ENCODE results near the gene NUDT3.

The NUDT3 gene

GRCh38 chr6:34318499-34319470 lies 73.7 kb downstream of the NUDT3 start:
- DNase-seq, result no peak

DNA sequence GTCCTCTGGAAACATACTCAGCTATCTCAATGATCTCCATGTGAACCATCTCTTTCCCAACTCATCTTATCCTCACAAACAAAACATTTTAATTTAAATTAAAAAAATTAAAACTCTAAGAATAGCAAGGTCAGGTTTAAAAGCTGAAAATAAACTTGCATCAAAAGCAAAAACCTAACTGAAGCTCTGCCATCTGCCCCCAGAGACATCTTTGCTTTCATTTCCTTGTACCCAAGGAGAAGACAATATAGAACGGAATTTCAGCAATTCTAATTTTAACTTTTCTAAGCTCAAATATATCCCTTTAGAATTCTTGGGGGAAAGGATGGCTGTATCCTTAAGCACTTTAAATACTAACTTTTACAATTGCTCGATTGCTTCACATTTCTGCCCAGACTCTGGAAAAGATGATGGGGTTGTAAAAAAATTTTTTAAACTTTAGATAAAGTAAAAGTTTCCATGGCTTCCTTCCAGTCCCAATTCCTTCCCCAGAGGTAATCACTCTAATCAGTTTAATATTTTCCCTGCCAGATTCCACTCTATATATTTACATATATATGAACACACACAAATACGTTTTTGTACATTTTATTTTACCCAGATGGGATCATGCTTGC lies 74.5 kb downstream of the NUDT3 start:
- DNase-seq, result no peak

DNA sequence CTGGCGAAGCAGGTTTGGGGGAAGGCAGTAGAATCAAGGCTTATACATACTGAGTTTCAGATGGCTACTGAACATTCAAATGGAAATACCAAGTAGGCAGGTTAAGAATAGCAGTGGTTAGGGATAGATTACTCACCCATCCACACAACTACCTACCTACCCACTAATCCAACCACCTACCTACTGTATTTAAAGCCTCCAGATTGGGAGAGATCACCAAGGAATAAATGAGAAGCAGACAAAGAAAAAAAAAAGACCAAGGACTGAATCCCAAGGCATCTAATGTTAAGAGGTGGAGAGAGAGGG lies 75.3 kb downstream of the NUDT3 start:
- no peak for DNase-seq

- DNase-seq, result no peak
Observed at GRCh38 chr6:34316431-34317171, 75.9 kb downstream of the NUDT3 start.

DNA sequence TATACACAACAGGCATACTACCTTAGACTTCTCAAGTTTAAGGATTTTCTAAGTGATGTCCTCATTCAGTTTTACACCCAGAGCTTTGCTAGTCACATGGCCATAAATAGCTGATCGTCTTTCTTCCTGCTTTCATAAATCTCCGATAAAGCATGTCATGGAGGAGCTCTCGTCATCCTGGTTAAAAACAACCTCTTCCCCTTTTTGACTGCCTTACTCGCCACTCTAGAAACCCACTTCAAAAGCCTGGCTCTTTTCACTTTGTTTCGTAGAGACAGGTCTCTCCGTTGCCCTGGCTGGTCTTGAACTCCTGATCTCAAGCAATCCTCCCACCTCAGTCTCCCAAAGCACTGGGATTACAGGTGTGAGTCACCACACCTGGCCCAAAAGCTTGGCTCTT lies 76.7 kb downstream of the NUDT3 start:
- DNase-seq, result peak; percentile 77 to 81

- DNase-seq, result no peak
Observed at GRCh38 chr6:34315256-34315655, 77.2 kb downstream of the NUDT3 start.

- no peak for DNase-seq
Observed at GRCh38 chr6:34312259-34312658, 80.2 kb downstream of the NUDT3 start.

DNA sequence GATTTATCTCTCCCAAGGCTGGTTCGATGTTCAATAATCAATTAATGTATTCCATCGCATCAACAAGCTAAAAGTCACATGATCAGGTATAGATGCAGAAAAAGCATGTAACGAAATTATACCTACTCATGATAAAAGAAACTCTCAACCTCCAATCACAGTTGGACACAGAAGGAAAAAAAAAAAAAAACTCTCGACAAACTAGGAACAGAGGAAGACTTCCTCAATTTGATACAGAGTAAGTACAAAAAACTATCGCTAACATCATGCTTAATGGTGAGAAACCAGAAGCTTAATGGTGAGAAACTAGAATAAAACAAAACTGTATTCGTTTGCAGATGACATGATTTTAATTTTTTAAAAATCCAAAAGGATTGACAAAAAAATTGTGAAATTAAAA lies 81.7 kb downstream of the NUDT3 start:
- peak in 1 of 2 donors; percentile 19 for DNase-seq

- no peak for DNase-seq
Observed at GRCh38 chr6:34308483-34308882, 84.0 kb downstream of the NUDT3 start.

GRCh38 chr6:34305982-34306708 lies 86.3 kb downstream of the NUDT3 start:
- no peak for DNase-seq

GRCh38 chr6:34305497-34305896 lies 87.0 kb downstream of the NUDT3 start:
- DNase-seq, result no peak

- DNase-seq, result no peak
Observed at GRCh38 chr6:34304164-34304563, 88.3 kb downstream of the NUDT3 start.

GRCh38 chr6:34302929-34303328 lies 89.5 kb downstream of the NUDT3 start:
- no peak for DNase-seq

DNA sequence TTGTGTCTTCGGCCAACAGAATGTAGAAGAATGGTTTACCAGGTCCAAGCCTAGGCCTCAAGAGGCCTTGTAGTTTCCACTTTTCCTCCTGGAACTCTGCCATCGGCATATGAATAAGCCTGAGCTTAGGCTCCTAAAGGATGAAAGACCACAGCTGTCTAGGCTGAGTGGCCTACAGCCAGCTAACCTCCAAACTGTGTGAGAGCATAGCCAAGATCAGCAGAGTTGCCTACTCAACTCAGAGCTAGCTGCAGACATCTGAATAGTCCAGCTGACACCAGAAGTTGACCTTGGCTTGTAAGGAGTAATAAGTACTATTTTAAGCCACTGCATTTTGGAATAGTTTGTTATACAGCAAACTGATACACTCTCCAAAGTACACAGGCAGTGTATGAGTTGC lies 91.1 kb downstream of the NUDT3 start:
- DNase-seq, result no peak

GRCh38 chr6:34300332-34300751 lies 92.1 kb downstream of the NUDT3 start:
- DNase-seq, result peak; percentile 68 to 89

GRCh38 chr6:34298941-34299340 lies 93.5 kb downstream of the NUDT3 start:
- DNase-seq, result no peak

DNA sequence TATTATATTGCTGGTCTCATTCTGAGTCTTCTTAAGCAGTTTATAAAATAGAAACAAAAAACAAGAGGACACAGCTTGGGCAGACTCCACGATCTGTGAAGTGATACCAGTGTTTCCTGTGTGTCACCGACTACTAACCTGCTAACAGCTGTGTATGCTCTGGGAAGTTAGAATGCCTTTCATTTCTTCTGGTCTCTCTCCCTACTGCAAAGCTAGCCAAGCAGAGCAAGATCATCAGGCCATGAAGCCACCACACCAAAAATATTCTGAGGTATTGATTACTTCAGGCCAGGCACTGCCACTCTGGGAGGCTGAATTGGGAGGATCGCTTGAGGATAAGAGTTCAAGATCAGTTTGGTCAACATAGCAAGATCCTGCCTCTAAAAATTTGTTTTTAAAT lies 96.7 kb downstream of the NUDT3 start:
- no peak for DNase-seq

DNA sequence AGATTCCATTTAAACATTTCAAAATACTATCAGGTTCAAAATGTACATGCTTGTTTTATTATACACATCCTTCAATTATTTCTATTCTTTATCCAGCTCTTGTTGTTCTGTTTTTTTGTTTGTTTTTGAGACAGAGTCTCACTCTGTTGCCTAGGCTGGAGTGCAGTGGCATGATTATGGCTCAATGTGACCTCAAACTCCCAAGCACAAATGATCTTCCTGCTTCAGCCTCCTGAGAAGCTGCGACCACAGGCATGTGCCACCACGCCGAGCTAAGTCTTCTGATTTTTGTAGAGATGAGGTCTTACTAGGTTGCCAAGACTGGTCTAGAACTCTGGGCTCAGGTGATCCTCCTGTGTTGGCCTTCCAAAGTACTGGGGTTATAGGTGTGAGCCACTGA lies 99.5 kb downstream of the NUDT3 start:
- no peak for DNase-seq

GRCh38 chr6:34289137-34289536 lies 103.3 kb downstream of the NUDT3 start:
- no peak for DNase-seq

DNA sequence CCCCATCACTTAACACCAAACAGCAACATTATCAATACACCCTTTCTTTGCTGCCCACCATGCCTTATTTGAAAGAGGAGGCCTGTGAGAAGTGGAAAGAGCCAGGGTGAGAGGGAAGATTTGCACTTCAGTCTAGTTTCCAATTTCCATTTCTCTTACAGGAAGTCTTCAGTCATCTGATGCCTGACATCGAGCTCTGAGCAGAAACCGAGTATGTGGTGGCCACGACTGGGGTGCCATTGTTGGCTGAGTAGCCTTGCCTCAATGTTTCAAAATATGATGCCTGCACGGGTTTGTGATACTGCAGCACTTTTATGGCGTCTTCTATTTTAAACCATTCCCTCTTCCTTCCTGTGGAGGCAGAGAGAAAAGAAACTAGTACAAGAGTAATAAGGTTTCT lies 103.9 kb downstream of the NUDT3 start:
- peak; percentile 35 to 38 for DNase-seq

DNA sequence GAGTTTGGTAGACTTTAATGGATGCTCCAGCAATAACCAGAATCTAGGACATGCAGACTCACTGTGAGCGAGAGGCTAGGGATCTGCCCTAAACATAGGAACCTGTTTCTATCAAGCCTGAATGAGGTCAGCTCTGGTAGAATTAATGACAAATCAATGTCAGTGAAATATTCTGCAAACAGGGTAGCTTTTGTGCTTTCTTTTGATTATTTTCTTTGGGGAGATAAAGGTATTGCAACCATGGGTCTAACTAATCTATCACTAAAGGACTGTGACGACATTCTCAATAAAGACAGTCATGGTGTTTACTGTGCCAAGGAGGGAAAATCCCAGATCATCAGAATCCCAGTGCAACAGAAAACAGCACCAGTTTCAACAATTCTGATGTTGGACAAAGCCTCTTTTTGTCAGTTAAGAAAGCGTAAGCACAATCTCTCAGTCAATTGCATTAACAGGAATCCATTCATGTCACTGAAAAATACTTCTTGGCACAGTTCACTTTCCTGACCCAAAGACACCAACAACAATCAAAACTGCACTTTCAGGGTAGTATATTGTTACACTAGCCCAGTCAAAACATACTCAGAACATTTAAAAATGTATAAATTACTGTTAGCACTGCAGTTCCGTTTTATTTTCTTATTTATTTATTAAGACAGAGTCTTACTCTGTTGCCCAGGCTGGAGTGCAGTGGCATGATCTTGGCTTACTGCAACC lies 106.9 kb downstream of the NUDT3 start:
- DNase-seq, result peak; percentile 36 to 55

Data from inflammatory macrophage treated with lipopolysaccharide for 1 hour (primary cell).